HG02884 (cell line): ENCODE data around the gene UBE2L3.
A peak's percentile ranks its signal among the peaks of the same experiment; 100 is the strongest.
"Not testable (repeated sequence)": the region's sequence is repeated elsewhere in the genome, so short reads cannot be mapped to it uniquely, and the experiment has no call there.

Experiments used
- ATAC-seq: cut with Tn5 transposase; IDR thresholded peaks from one replicate; pipeline ENCODE4 v1.9.1; 2021; ENCODE audit warnings: mild to moderate bottlenecking, moderate library complexity; ENCODE audit not compliant: unreplicated experiment

Gene UBE2L3

GRCh38 chr22:21641789-21642583 lies 74.5 kb downstream of the UBE2L3 start, which contains the start of gene SDF2L1:
Gene SDF2L1, plus strand, starts transcription at chr22:21642302. Its CDS starts 35 bp downstream, at chr22:21642337.
- ATAC-seq = peak; percentile 89

- no peak for ATAC-seq
Observed at GRCh38 chr22:21642584-21643448, 75.3 kb downstream of the UBE2L3 start.

- no peak for ATAC-seq
Observed at GRCh38 chr22:21643533-21644357, 76.2 kb downstream of the UBE2L3 start.

- ATAC-seq = not testable (repeated sequence)
Observed at GRCh38 chr22:21645513-21645912, 78.0 kb downstream of the UBE2L3 start.

- no peak for ATAC-seq
Observed at GRCh38 chr22:21646608-21647590, 79.4 kb downstream of the UBE2L3 start.

GRCh38 chr22:21650280-21650679 lies 82.8 kb downstream of the UBE2L3 start:
- no peak for ATAC-seq

GRCh38 chr22:21650823-21651520 lies 83.5 kb downstream of the UBE2L3 start:
- ATAC-seq = no peak

GRCh38 chr22:21651521-21652009 lies 84.1 kb downstream of the UBE2L3 start:
- peak; percentile 19 for ATAC-seq

- ATAC-seq = peak; percentile 89
Observed at GRCh38 chr22:21652010-21652546, 84.6 kb downstream of the UBE2L3 start.

- ATAC-seq = no peak
Observed at GRCh38 chr22:21652547-21653545, 85.3 kb downstream of the UBE2L3 start.

GRCh38 chr22:21657020-21657359 lies 89.5 kb downstream of the UBE2L3 start:
- no peak for ATAC-seq

- ATAC-seq = no peak
Observed at GRCh38 chr22:21657360-21658032, 90.0 kb downstream of the UBE2L3 start.

GRCh38 chr22:21659864-21660525 lies 92.5 kb downstream of the UBE2L3 start:
- ATAC-seq = no peak

GRCh38 chr22:21660904-21661303 lies 93.4 kb downstream of the UBE2L3 start:
- ATAC-seq = no peak

- no peak for ATAC-seq
Observed at GRCh38 chr22:21661991-21662390, 94.5 kb downstream of the UBE2L3 start.

- no peak for ATAC-seq
Observed at GRCh38 chr22:21663738-21664137, 96.2 kb downstream of the UBE2L3 start.
